GM20431 (cell line): ENCODE data around the gene KIAA0825.

Source experiments
- in situ Hi-C: fragments of 300-500 bp; cut with MseI, MboI; formaldehyde crosslinking; loops from one replicate; pipeline ENCODE4 v1.15.0; 2020; ENCODE audit warnings: low sequenced_read_pairs; ENCODE audit not compliant: unreplicated experiment

KIAA0825 gene

GRCh38 chr5:94618493-94619328 lies at the start of gene KIAA0825, which contains the start of gene SLF1:
TSS of gene KIAA0825 (minus strand) at chr5:94618604. CDS start at chr5:94537126, 81,478 bp downstream.
TSS of gene SLF1 (plus strand) at chr5:94618669. CDS start at chr5:94628811, 10,142 bp downstream.
- in situ Hi-C loops: no loop called here

GRCh38 chr5:94667937-94668336 lies 49.5 kb upstream of the KIAA0825 start:
- in situ Hi-C loops: no loop called here

- in situ Hi-C loops: no loop called here
These were observed 42.7 kb upstream of the KIAA0825 start for GRCh38 chr5:94661086-94661485.

GRCh38 chr5:94660506-94660905 lies 42.1 kb upstream of the KIAA0825 start:
- in situ Hi-C loops: no loop called here

- in situ Hi-C loops: no loop called here
These were observed 39.9 kb upstream of the KIAA0825 start for GRCh38 chr5:94658272-94658671.

GRCh38 chr5:94649874-94650273 lies 31.5 kb upstream of the KIAA0825 start:
- in situ Hi-C loops: no loop called here

- in situ Hi-C loops: no loop called here
These were observed 28.4 kb upstream of the KIAA0825 start for GRCh38 chr5:94646758-94647157.

GRCh38 chr5:94645053-94645452 lies 26.6 kb upstream of the KIAA0825 start:
- in situ Hi-C loops: no loop called here

GRCh38 chr5:94640176-94640575 lies 21.8 kb upstream of the KIAA0825 start:
- in situ Hi-C loops: no loop called here

- in situ Hi-C loops: no loop called here
These were observed 13.6 kb upstream of the KIAA0825 start for GRCh38 chr5:94632024-94632423.

GRCh38 chr5:94627191-94627590 lies 8.8 kb upstream of the KIAA0825 start:
- in situ Hi-C loops: no loop called here

GRCh38 chr5:94623877-94624276 lies 5.5 kb upstream of the KIAA0825 start:
- in situ Hi-C loops: no loop called here

GRCh38 chr5:94623011-94623410 lies 4.6 kb upstream of the KIAA0825 start:
- in situ Hi-C loops: no loop called here

- in situ Hi-C loops: no loop called here
These were observed 3.4 kb upstream of the KIAA0825 start for GRCh38 chr5:94621763-94622162.

- in situ Hi-C loops: no loop called here
These were observed 1.9 kb upstream of the KIAA0825 start for GRCh38 chr5:94620256-94620655.

- in situ Hi-C loops: no loop called here
These were observed 343 bp downstream of the KIAA0825 start for GRCh38 chr5:94618029-94618492.

GRCh38 chr5:94615862-94616261 lies 2.5 kb downstream of the KIAA0825 start:
- in situ Hi-C loops: no loop called here

GRCh38 chr5:94614156-94614805 lies 4.1 kb downstream of the KIAA0825 start:
- in situ Hi-C loops: no loop called here

- in situ Hi-C loops: no loop called here
These were observed 4.8 kb downstream of the KIAA0825 start for GRCh38 chr5:94613583-94613982.

GRCh38 chr5:94595281-94595840 lies 23.0 kb downstream of the KIAA0825 start:
- in situ Hi-C loops: no loop called here
